CD4-positive, alpha-beta T cell (primary cell): ENCODE data around the gene XRCC5. TPM values are rescaled to one million over a fixed set of nuclear protein-coding genes. Genes with fewer than 3 reads are reported as not detected.

Experiments
- ATAC-seq: fragments of 200-7000 bp; cut with Tn5 transposase; one replicate; pipeline ENCODE4 v1.10.0; 2022; ENCODE audit warnings: mild to moderate bottlenecking; ENCODE audit not compliant: poor library complexity
- CTCF ChIA-PET: fragments of 350-600 bp; sonication (Branson Sonifier 250); formaldehyde crosslinking; loops from one replicate; lab custom pipeline; 2021; ENCODE audit warnings: antibody characterized with exemption, inconsistent platforms; lab: Charles Lee
- POLR2A ChIA-PET: fragments of 350-600 bp; sonication (Branson Sonifier 250); formaldehyde crosslinking; loops from one replicate; lab custom pipeline; 2021; ENCODE audit warnings: antibody characterized with exemption, inconsistent platforms; lab: Charles Lee
- DNase-seq, 14 experiments: peaks; one replicate each; pipeline ENCODE4 v3.0.0-alpha.2; 2013 to 2020; ENCODE audit warnings: mixed read lengths in 2 of 14
- H3K27ac ChIP-seq, 2 donors: one replicate each; pipeline versions ENCODE4 v1.5.1 to v1.7.0; 2013; ENCODE audit warnings: low read length in 2 of 2, low read depth in 1 of 2, mild to moderate bottlenecking in 1 of 2
- H3K27me3 ChIP-seq, 2 experiments: 1 replicate in 1 of 2; 2 replicates in 1 of 2; pipeline versions ENCODE4 v1.6.1 to v1.7.0; 2013; ENCODE audit warnings: low read length in 2 of 2, control low read depth in 1 of 2, mild to moderate bottlenecking in 1 of 2, moderate library complexity in 1 of 2; ENCODE audit not compliant: insufficient read depth in 2 of 2, control insufficient read depth in 1 of 2
- H3K36me3 ChIP-seq: one replicate; pipeline ENCODE4 v1.6.1; 2013; ENCODE audit warnings: low read length, control low read depth; ENCODE audit not compliant: insufficient read depth
- H3K4me1 ChIP-seq: one replicate; pipeline ENCODE4 v1.6.1; 2013; ENCODE audit warnings: low read length, control low read depth; ENCODE audit not compliant: insufficient read depth
- H3K4me3 ChIP-seq: one replicate; pipeline ENCODE4 v1.5.1; 2013; ENCODE audit warnings: mild to moderate bottlenecking, low read length, moderate library complexity
- H3K9me3 ChIP-seq, 2 experiments: 1 replicate in 1 of 2; 2 replicates in 1 of 2; pipeline versions ENCODE4 v1.6.1 to v1.7.0; 2013; ENCODE audit warnings: low read length in 2 of 2, mild to moderate bottlenecking in 2 of 2, control low read depth in 1 of 2, moderate library complexity in 1 of 2; ENCODE audit not compliant: control insufficient read depth in 1 of 2, insufficient read depth in 1 of 2
- H3K27ac Mint-ChIP-seq: one replicate; pipeline ENCODE4 v1.8.0; 2020; ENCODE audit warnings: mixed read lengths
- H3K27me3 Mint-ChIP-seq: one replicate; pipeline ENCODE4 v1.8.0; 2021; ENCODE audit warnings: mixed read lengths
- H3K36me3 Mint-ChIP-seq: one replicate; pipeline ENCODE4 v1.8.0; 2021; ENCODE audit warnings: low read depth, mixed read lengths
- H3K4me1 Mint-ChIP-seq: one replicate; pipeline ENCODE4 v1.8.0; 2021; ENCODE audit warnings: low read depth, mixed read lengths
- H3K4me3 Mint-ChIP-seq: one replicate; pipeline ENCODE4 v1.8.0; 2020; ENCODE audit warnings: mild to moderate bottlenecking, mixed read lengths
- H3K9me3 Mint-ChIP-seq: one replicate; pipeline ENCODE4 v1.8.0; 2020; ENCODE audit warnings: mixed read lengths
- intact Hi-C, 2 experiments: fragments of 100-400 bp; cut with DNase I in 1 of 2; cut with micrococcal nuclease in 1 of 2; formaldehyde crosslinking; loops; one replicate each; pipeline versions ENCODE4 v1.15.1 to v1.9.0; 2023 to 2025; cut with DNase I, micrococcal nuclease
- total RNA-seq, 174 experiments: library from RNA in 2 of 174; stranded (reverse) in 2 of 174; gene quantifications; one replicate each; pipeline ENCODE4 v1.2.3 and lab custom pipeline; 2021 to 2026
- TF ChIP-seq, protein P1 (sequence below): fragments of 200-600 bp; IDR thresholded peaks from one replicate; pipeline ENCODE4 v1.8.0; 2022; ENCODE audit warnings: antibody characterized with exemption, mild to moderate bottlenecking

Gene XRCC5
- total RNA-seq, 2 experiments from 2014 or later: 126 to 129 TPM

DNA sequence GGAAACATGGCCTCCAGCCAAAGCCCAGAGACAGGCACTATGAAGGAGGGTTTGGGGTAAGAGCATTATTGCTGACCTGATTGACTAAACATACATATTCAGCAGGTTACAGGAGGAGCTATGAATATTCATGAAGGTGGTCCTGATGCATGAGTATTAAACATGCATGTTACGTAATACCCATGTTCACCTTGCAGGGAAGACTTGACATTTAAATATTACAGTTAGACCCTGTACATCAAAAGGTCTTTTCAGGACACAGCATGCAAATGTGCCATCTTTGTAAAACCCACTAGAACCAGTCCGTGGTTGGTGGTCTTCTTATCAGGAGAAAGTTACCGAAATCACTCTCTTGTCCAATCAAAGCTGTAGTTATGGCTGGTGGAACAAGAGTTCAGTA is 59.9 kb downstream of the XRCC5 start:
- Mint-ChIP-seq H3K4me1 (peaks cover 64% of the 10 kb centered on the region), H3K36me3 (peaks cover 95% of the 10 kb centered on the region), H3K4me3 (no peak overlapping the region), H3K27me3 (no peaks in the 10 kb centered on the region), H3K27ac (peak overlapping the region; percentile 22), H3K9me3 (no peaks in the 10 kb centered on the region)
- no peaks in the 10 kb centered on the region for H3K9me3 ChIP-seq
- no peaks in the 10 kb centered on the region for H3K27me3 ChIP-seq
- H3K36me3 ChIP-seq: peaks cover 75% of the 10 kb centered on the region
- POLR2A ChIA-PET: no interaction called here
- H3K4me3 ChIP-seq: no peak overlapping the region
- no peaks in the 10 kb centered on the region for H3K4me1 ChIP-seq
- intact Hi-C loops: no loop called here
- CTCF ChIA-PET: no interaction called here
- DNase-seq (no peak), ATAC-seq (no peak)
- TF ChIP-seq, protein P1, sequence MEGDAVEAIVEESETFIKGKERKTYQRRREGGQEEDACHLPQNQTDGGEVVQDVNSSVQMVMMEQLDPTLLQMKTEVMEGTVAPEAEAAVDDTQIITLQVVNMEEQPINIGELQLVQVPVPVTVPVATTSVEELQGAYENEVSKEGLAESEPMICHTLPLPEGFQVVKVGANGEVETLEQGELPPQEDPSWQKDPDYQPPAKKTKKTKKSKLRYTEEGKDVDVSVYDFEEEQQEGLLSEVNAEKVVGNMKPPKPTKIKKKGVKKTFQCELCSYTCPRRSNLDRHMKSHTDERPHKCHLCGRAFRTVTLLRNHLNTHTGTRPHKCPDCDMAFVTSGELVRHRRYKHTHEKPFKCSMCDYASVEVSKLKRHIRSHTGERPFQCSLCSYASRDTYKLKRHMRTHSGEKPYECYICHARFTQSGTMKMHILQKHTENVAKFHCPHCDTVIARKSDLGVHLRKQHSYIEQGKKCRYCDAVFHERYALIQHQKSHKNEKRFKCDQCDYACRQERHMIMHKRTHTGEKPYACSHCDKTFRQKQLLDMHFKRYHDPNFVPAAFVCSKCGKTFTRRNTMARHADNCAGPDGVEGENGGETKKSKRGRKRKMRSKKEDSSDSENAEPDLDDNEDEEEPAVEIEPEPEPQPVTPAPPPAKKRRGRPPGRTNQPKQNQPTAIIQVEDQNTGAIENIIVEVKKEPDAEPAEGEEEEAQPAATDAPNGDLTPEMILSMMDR: no peak
- no peak overlapping the region for H3K27ac ChIP-seq

DNA sequence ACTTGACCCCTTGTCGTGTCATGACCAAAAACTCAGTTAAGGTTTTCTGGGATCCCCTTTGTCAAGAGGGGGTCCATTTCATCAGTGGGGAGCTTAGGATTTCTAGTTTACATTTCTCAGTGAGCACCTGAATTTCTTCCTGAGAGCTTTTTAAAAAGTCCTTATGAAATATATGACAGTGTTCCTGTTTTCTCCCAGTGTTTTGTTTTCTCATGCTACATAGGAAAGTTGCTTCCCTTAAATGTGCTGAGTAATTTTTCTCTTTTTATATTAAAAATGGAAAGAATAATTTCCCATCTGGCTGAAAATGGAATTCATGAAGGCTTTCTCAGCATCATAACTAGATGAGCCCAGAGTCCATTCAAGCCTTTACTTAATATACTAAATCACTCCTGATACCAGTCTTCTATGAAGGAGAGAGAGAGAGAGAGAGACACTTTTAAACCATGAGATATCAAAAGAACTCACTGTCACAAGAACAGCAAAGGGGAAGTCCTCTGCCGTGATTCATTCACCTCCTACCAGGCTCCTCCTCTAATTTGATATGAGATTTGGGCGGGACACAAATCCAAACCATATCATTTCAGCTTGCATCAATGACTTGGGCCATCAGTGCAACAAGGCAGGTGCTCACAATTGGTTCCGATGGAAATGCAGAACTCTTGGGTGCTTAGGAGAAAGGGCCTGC is 61.1 kb downstream of the XRCC5 start:
- POLR2A ChIA-PET: no interaction called here
- intact Hi-C loops: no loop called here
- Histone ChIP-seq H3K36me3 (peaks cover 73% of the 10 kb centered on the region), H3K4me1 (no peaks in the 10 kb centered on the region), H3K4me3 (no peak overlapping the region), H3K27ac (no peak overlapping the region), H3K9me3 (no peaks in the 10 kb centered on the region), H3K27me3 (no peaks in the 10 kb centered on the region)
- Mint-ChIP-seq H3K9me3 (no peaks in the 10 kb centered on the region), H3K36me3 (peaks cover 95% of the 10 kb centered on the region), H3K27ac (peak overlapping the region; percentile 60), H3K4me3 (no peak overlapping the region), H3K27me3 (no peaks in the 10 kb centered on the region), H3K4me1 (peaks cover 72% of the 10 kb centered on the region)
- CTCF ChIA-PET: interaction anchor here (0.6 to 1.3 kb wide), 3 partner anchors 14 to 56 kb away, joined by 3 to 4 read pairs (median 4); no protein-coding TSS in a partner anchor
- DNase-seq (peak in 2 of 14 experiments; percentile 15 to 28), ATAC-seq (peak; percentile 46)
- TF ChIP-seq, protein P1: no peak

DNA sequence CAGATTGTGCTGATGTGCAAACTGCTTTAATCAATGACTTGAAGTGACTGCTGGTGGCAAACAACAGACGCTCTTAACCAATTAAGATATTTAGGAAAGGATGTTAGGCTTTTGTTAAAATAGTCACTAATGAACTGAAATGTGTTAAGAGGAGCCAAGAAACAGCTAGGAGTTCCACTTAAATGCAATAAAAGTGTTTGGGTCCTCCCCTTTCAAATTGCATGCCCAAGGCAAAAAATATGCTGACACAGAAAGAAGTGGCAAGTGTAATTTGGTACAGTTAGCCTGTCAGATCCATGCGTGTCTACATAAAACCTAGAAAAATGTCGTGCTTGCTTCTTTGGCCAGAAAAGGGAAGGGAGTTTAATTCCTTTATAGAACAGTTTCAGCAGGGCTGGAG is 61.9 kb downstream of the XRCC5 start:
- CTCF ChIA-PET: interaction anchor here (1.3 to 1.5 kb wide), 2 partner anchors 11 to 16 kb away, joined by 3 read pairs; no protein-coding TSS in a partner anchor

More for the DNA sequence above, 61.9 kb downstream of the XRCC5 start:
- POLR2A ChIA-PET: no interaction called here
- intact Hi-C loops: no loop called here
- peaks cover 3% of the 10 kb centered on the region for H3K4me1 ChIP-seq
- no peaks in the 10 kb centered on the region for H3K9me3 ChIP-seq
- no peak overlapping the region for H3K27ac ChIP-seq
- Mint-ChIP-seq H3K27me3 (no peaks in the 10 kb centered on the region), H3K27ac (peak overlapping the region; percentile 60), H3K4me3 (no peak overlapping the region), H3K4me1 (peaks cover 70% of the 10 kb centered on the region), H3K36me3 (peaks cover 94% of the 10 kb centered on the region), H3K9me3 (no peaks in the 10 kb centered on the region)
- no peak overlapping the region for H3K4me3 ChIP-seq
- peaks cover 72% of the 10 kb centered on the region for H3K36me3 ChIP-seq
- TF ChIP-seq, protein P1: no peak
- DNase-seq (no peak), ATAC-seq (no peak)
- no peaks in the 10 kb centered on the region for H3K27me3 ChIP-seq
